Uterus (tissue), 4 donors: Measurements from ENCODE around the gene VPS26C. TPM values are rescaled to one million over a fixed set of nuclear protein-coding genes. Genes with fewer than 3 reads are reported as not detected.
"Not testable (repeated sequence)": the region's sequence is repeated elsewhere in the genome, so short reads cannot be mapped to it uniquely, and the experiment has no call there.

Experiments
- DNase-seq, 2 donors: peaks; one replicate each; pipeline ENCODE4 v3.0.0-alpha.2; 2019 to 2020
- H3K27ac ChIP-seq, 2 donors: fragments of 200-600 bp; sonication (generic); 1 replicate in 1 of 2; 2 replicates in 1 of 2; pipeline ENCODE4 v1.5.1; 2016 to 2018
- H3K27me3 ChIP-seq, 2 donors: fragments of 200-600 bp; sonication (generic); one replicate each; pipeline ENCODE4 v1.5.1; 2018 to 2019; ENCODE audit warnings: control low read depth in 1 of 2
- H3K36me3 ChIP-seq, 2 donors: fragments of 200-600 bp; sonication (generic); one replicate each; pipeline ENCODE4 v1.5.1; 2019; ENCODE audit warnings: control low read depth in 1 of 2
- H3K4me1 ChIP-seq, 2 donors: fragments of 200-600 bp; sonication (generic); one replicate each; pipeline ENCODE4 v1.5.1; 2018 to 2019; ENCODE audit warnings: control low read depth in 1 of 2
- H3K4me3 ChIP-seq, 2 donors: fragments of 200-600 bp; sonication (generic); 1 replicate in 1 of 2; 2 replicates in 1 of 2; pipeline ENCODE4 v1.5.1; 2018 to 2019; ENCODE audit warnings: mild to moderate bottlenecking in 1 of 2
- H3K9me3 ChIP-seq, 2 donors: fragments of 200-600 bp; sonication (generic); one replicate each; pipeline ENCODE4 v1.5.1; 2019; ENCODE audit warnings: control low read depth in 1 of 2
- CTCF ChIP-seq, 4 experiments: fragments of 200-600 bp in 2 of 4; fragments of 450-650 bp in 2 of 4; sonication (generic) in 2 of 4; IDR thresholded peaks; one replicate each; pipeline ENCODE4 v1.5.1; 2016 to 2019; ENCODE audit warnings: antibody characterized with exemption in 4 of 4, mild to moderate bottlenecking in 2 of 4, moderate library complexity in 1 of 4
- POLR2A ChIP-seq, 2 donors: fragments of 450-650 bp; IDR thresholded peaks; one replicate each; pipeline ENCODE4 v1.6.1; 2016; ENCODE audit warnings: antibody characterized with exemption in 2 of 2, mild to moderate bottlenecking in 1 of 2, moderate library complexity in 1 of 2
- intact Hi-C: fragments of 100-400 bp; cut with DNase I; formaldehyde crosslinking; loops from one replicate; pipeline ENCODE4 v1.15.1; 2023; ENCODE audit warnings: low total_unique reads
- total RNA-seq, 4 donors: library from RNA; depleted of rRNA in 3 of 4; stranded (reverse); fragments of >200 nt in 3 of 4; gene quantifications; one replicate each; pipeline versions ENCODE4 v1.1.0 to v1.2.4, GENCODE V29; 2014 to 2023
- donor health status: DM: yes; HTN: yes; CAD: no.

The VPS26C gene
- total RNA-seq, 4 donors from 2014 or later, result 44.8 to 179 (median 56.0) TPM

- DNase-seq, result peak in 1 of 2 donors; percentile 24
- intact Hi-C loops, result no loop called here
- TF ChIP-seq POLR2A (IDR thresholded peaks at IDR 0.05) (no peak), CTCF (IDR thresholded peaks at IDR 0.05) (no peak)
- H3K9me3 ChIP-seq, result no peaks in the 10 kb centered on the region
- no peak overlapping the region for H3K27ac ChIP-seq
- no peaks in the 10 kb centered on the region for H3K4me1 ChIP-seq
- H3K36me3 ChIP-seq, result no peaks in the 10 kb centered on the region
- no peaks in the 10 kb centered on the region for H3K27me3 ChIP-seq
- H3K4me3 ChIP-seq, result no peak overlapping the region
These were observed 25.8 kb upstream of the VPS26C start for GRCh38 chr21:37292941-37293340.

- intact Hi-C loops, result no loop called here
- TF ChIP-seq POLR2A (IDR thresholded peaks at IDR 0.05), result no peak
- no peak for TF ChIP-seq CTCF (IDR thresholded peaks at IDR 0.05)
- DNase-seq, result no peak
These were observed 24.9 kb upstream of the VPS26C start for GRCh38 chr21:37292041-37292440.

GRCh38 chr21:37283191-37283710 lies 16.1 kb upstream of the VPS26C start:
- intact Hi-C loops, H3K4me3 ChIP-seq, H3K4me1 ChIP-seq, H3K9me3 ChIP-seq, H3K27ac ChIP-seq, DNase-seq, H3K27me3 ChIP-seq, H3K36me3 ChIP-seq: not testable (repeated sequence)

More at GRCh38 chr21:37292041-37292440, 24.9 kb upstream of the VPS26C start:
- no peaks in the 10 kb centered on the region for H3K9me3 ChIP-seq
- H3K27me3 ChIP-seq, result no peaks in the 10 kb centered on the region
- H3K27ac ChIP-seq, result no peak overlapping the region
- H3K4me3 ChIP-seq, result no peak overlapping the region
- no peaks in the 10 kb centered on the region for H3K4me1 ChIP-seq
- no peaks in the 10 kb centered on the region for H3K36me3 ChIP-seq

- H3K4me3 ChIP-seq, intact Hi-C loops, H3K27me3 ChIP-seq, DNase-seq, H3K4me1 ChIP-seq, H3K27ac ChIP-seq, H3K36me3 ChIP-seq, H3K9me3 ChIP-seq: not testable (repeated sequence)
These were observed 15.5 kb upstream of the VPS26C start for GRCh38 chr21:37282602-37283001.

GRCh38 chr21:37281993-37282392 lies 14.9 kb upstream of the VPS26C start:
- no peaks in the 10 kb centered on the region for H3K4me1 ChIP-seq
- H3K4me3 ChIP-seq, result no peak overlapping the region
- H3K9me3 ChIP-seq, result no peaks in the 10 kb centered on the region
- TF ChIP-seq CTCF (IDR thresholded peaks at IDR 0.05) (no peak), POLR2A (IDR thresholded peaks at IDR 0.05) (no peak)
- DNase-seq, result no peak
- intact Hi-C loops, result no loop called here
- H3K27me3 ChIP-seq, result no peaks in the 10 kb centered on the region
- H3K27ac ChIP-seq, result no peak overlapping the region
- H3K36me3 ChIP-seq, result no peaks in the 10 kb centered on the region

GRCh38 chr21:37281579-37281978 lies 14.4 kb upstream of the VPS26C start:
- intact Hi-C loops, result no loop called here
- H3K27me3 ChIP-seq, result no peaks in the 10 kb centered on the region
- TF ChIP-seq POLR2A (IDR thresholded peaks at IDR 0.05) (no peak), CTCF (IDR thresholded peaks at IDR 0.05) (no peak)
- H3K9me3 ChIP-seq, result no peaks in the 10 kb centered on the region
- H3K4me3 ChIP-seq, result no peak overlapping the region
- no peaks in the 10 kb centered on the region for H3K36me3 ChIP-seq
- DNase-seq, result no peak
- no peaks in the 10 kb centered on the region for H3K4me1 ChIP-seq
- no peak overlapping the region for H3K27ac ChIP-seq

- H3K27ac ChIP-seq, H3K4me1 ChIP-seq, DNase-seq, H3K36me3 ChIP-seq, H3K27me3 ChIP-seq, H3K9me3 ChIP-seq, intact Hi-C loops, H3K4me3 ChIP-seq: not testable (repeated sequence)
These were observed 12.1 kb upstream of the VPS26C start for GRCh38 chr21:37279271-37279670.
